Measurements from ENCODE around the gene DAPK3.

- TF ChIP-seq CTCF (IDR thresholded peaks at IDR 0.05) = no peak
- TF ChIP-seq POLR2A (IDR thresholded peaks at IDR 0.05) = no peak
- no peak for TF ChIP-seq EP300 (IDR thresholded peaks at IDR 0.05; ENCODE audit: low read depth)
Observed at GRCh38 chr19:3976495-3977241, 5.8 kb upstream of the DAPK3 start.

All from transverse colon (tissue), 3 donors.